H7 (cell line): ENCODE measurements around the gene KRTAP1-3. TPM values are rescaled to one million over a fixed set of nuclear protein-coding genes. Genes with fewer than 3 reads are reported as not detected.
"Not testable (repeated sequence)": the region's sequence is repeated elsewhere in the genome, so short reads cannot be mapped to it uniquely, and the experiment has no call there.

Experiments
- DNase-seq: peaks from one replicate; pipeline ENCODE4 v3.0.0; 2012
- H3K27me3 ChIP-seq: 2 replicates; pipeline ENCODE4 v1.6.0; 2011; ENCODE audit warnings: mild to moderate bottlenecking, low read length; ENCODE audit not compliant: control insufficient read depth, insufficient read depth
- H3K36me3 ChIP-seq: replicated peaks from 2 replicates; pipeline ENCODE4 v1.5.1; 2011; ENCODE audit warnings: low read length; ENCODE audit not compliant: control insufficient read depth, insufficient read depth
- H3K4me3 ChIP-seq: 2 replicates; pipeline ENCODE4 v1.5.1; 2011; ENCODE audit warnings: low read depth, mild to moderate bottlenecking, control low read depth, low read length, moderate library complexity; ENCODE audit not compliant: insufficient read depth
- total RNA-seq: library from RNA; depleted of rRNA; stranded (reverse); fragments of >200 nt; shearing (Covaris generic); gene quantifications from 2 replicates; pipeline ENCODE4 v1.2.3, GENCODE V29; 2014; rRNA removed

Gene KRTAP1-3, protein sequence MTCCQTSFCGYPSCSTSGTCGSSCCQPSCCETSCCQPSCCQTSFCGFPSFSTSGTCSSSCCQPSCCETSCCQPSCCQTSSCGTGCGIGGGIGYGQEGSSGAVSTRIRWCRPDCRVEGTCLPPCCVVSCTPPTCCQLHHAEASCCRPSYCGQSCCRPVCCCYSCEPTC
- not detected in 2 replicates for total RNA-seq

DNA sequence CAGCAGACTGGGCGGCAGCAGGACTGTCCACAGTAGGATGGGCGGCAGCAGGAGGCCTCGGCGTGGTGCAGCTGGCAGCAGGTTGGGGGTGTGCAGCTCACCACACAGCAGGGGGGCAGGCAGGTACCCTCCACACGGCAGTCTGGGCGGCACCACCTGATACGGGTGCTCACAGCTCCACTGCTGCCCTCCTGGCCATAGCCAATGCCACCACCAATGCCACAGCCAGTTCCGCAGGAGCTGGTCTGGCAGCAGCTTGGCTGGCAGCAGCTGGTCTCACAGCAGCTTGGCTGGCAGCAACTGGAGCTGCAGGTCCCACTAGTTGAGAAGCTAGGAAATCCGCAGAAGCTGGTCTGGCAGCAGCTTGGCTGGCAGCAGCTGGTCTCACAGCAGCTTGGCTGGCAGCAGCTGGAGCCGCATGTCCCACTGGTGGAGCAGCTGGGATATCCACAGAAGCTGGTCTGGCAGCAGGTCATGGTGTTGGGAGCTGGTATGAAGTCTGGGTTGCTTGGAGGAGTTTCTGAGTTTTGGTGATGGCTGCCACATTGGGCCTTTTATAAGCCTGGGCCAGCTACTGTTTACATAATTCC, at the start of gene KRTAP1-3:
TSS of gene KRTAP1-3 (minus strand) at position 529 of the 590 bp plus-strand sequence. CDS start at position 476, 53 bp downstream.
- H3K36me3 ChIP-seq, H3K27me3 ChIP-seq, DNase-seq, H3K4me3 ChIP-seq: not testable (repeated sequence)

DNA sequence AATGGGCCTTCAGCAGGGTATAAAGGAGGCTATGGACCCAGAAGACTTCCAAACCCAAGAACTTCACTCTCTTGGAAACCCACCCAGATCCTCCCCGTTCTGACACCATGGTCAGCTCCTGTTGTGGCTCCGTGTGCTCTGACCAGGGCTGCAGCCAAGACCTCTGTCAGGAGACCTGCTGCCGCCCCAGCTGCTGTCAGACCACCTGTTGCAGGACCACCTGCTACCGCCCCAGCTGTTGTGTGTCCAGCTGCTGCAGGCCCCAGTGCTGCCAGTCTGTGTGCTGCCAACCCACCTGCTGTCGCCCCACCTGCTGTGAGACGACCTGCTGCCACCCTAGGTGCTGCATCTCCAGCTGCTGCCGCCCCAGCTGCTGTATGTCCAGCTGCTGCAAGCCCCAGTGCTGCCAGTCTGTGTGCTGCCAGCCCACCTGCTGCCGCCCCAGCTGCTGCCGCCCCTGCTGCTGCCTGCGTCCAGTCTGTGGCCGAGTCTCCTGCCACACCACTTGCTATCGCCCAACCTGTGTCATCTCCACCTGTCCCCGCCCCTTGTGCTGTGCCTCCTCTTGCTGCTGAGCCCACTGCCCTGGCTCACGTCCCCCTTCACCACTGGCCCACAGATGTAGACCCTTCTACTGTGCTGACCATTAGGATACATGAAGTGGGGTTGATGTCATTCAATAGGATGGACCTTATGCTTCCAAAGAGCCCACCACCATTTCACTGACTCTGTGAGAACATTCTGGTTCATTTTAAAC, 49.6 kb upstream of the KRTAP1-3 start, which contains the start of gene KRTAP4-7:
TSS of gene KRTAP4-7 (plus strand) at position 51 of the 757 bp plus-strand sequence. CDS start at position 108, 57 bp downstream.
- not testable (repeated sequence) for H3K36me3 ChIP-seq, H3K27me3 ChIP-seq, H3K4me3 ChIP-seq, DNase-seq

DNA sequence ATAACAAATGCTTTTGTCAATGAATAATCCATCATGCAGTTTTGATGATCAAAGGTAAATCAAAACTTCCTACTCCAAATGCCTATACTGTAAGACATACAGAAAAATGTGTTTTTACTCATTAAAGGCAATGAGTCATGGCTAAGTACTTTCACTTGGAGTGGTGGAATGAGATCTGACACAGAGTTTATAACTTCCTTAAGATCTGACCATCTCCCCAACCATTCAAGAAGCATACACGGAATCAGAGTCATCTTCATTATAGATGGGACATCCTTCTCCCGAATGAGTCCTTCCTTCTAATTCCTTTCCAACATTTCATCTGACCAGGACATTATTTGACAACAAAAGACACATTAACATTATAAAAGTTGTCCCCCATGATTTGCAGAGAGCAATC, 48.8 kb upstream of the KRTAP1-3 start:
- not testable (repeated sequence) for H3K27me3 ChIP-seq, H3K4me3 ChIP-seq, DNase-seq, H3K36me3 ChIP-seq

DNA sequence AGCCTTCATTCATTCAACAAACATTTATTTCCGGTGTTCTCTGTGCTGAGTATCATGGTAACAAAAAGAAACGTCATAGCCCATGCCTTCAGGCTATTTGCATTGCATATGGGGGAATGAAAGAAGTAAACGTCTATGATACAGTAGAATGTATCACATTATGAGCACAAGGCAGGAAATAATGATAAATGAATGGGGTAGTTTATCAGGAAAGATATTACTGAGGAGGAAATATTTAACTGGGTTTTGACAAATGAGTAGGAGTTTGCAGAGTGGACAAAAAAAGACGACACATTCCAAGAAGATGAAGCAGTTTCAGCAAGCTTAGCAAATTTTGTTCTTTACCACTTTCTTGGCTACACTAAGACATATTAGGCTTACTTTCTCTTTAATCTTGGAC, 48.0 kb upstream of the KRTAP1-3 start:
- Histone ChIP-seq H3K4me3 (no peak overlapping the region), H3K27me3 (no peaks in the 10 kb centered on the region), H3K36me3 (no peaks in the 10 kb centered on the region)
- DNase-seq, result no peak

DNA sequence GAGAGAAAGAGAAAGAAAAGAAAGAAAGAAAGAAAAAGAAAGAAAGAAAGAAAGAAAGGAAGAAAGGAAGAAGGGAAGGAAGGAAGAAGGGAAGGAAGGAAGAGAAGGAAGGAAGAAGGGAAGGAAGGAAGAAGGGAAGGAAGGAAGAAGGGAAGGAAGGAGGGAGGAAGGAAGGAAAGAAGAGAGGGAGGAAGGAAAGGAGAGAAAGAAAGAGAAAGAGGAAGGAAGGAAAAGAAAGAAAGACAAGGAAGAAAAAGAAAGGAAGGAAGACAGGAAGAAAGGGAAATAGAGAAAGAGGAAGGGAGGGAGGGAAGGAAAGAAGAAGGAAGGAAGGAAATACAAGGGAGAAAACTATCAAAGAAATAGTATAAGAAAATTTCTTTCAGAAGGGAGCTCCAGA, 42.1 kb upstream of the KRTAP1-3 start:
- Histone ChIP-seq H3K36me3 (no peaks in the 10 kb centered on the region), H3K4me3 (no peak overlapping the region), H3K27me3 (no peaks in the 10 kb centered on the region)
- DNase-seq, result no peak

DNA sequence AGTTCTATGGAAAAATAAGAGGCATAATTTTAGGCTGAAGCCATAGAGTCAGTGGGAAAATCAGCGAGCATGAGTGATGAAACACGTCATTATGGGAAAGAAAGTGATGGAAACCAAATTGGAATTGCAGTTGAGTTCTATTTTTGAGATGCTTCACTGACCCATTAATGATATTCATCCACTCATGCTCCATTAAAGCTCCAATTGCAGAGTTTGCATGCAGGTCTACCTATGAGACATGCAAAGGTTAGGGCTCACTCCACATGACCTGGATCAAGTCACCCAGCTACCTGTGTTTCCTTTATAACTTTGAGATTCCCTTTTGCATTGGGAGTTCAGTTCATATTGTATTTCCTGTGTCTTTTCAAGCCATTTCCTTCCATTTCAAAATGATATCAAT, 39.0 kb upstream of the KRTAP1-3 start:
- Histone ChIP-seq H3K4me3 (no peak overlapping the region), H3K36me3 (no peaks in the 10 kb centered on the region), H3K27me3 (no peaks in the 10 kb centered on the region)
- no peak for DNase-seq

DNA sequence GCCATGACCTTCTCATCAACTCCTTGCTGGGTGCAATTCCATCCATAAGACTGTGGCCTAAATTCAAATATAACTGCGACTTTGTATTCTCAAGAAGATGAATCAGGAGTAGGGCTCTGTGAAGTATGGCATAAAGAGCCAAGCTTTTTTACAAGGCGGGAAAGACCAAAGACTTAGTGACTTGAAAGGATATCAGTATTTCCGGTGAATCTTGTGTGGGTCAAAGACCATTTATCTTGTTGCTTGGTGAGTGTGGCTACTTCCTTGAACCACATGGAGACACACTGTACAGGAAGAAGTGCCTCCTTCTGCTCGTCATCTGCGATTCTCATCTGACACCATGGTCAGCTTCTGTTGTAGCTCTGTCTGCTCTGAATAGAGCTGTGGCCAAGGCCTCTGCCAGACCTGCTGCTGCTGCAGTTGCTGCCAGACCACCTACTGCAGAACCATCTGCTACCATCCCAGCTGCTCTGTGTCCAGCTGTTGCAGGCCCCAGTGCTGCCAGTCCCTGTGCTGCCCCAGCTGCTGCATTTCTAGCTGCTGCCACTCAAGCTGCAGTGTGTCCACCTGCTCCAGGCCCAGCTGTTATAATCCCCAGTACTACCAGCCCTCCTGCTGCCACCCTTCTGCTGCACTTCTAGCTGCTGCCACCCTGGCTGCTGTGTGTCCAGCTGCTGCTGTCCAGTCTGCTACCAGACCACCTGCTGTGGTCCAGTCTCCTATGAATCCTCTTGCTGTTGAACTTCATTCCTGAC, 37.1 kb upstream of the KRTAP1-3 start:
- H3K27me3 ChIP-seq, result no peaks in the 10 kb centered on the region
- no peaks in the 10 kb centered on the region for H3K36me3 ChIP-seq
- no peak for DNase-seq
- no peak overlapping the region for H3K4me3 ChIP-seq

DNA sequence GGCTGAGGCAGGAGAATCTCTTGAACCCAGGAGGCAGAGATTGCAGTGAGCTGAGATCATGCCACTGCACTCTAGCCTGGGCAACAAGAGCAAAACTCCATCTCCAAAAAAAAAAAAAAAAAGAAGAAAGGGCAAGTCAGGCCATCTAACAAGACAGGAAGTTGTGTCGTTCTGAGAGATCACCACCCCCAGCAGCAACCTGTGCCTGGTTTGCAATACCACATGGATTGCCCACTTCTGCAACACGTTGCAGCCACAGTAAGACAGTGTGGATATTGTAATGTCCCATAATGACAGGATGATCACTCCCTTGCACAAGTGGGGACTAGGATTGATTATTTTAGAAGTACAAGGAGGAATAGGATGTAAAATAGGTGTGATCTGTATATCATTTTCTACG, 34.4 kb upstream of the KRTAP1-3 start:
- DNase-seq, result no peak
- H3K36me3 ChIP-seq, result no peaks in the 10 kb centered on the region
- no peak overlapping the region for H3K4me3 ChIP-seq
- H3K27me3 ChIP-seq, result no peaks in the 10 kb centered on the region

GRCh38 chr17:41067281-41067680, 32.6 kb upstream of the KRTAP1-3 start:
- Histone ChIP-seq H3K27me3 (no peaks in the 10 kb centered on the region), H3K4me3 (no peak overlapping the region), H3K36me3 (no peaks in the 10 kb centered on the region)
- DNase-seq, result no peak

DNA sequence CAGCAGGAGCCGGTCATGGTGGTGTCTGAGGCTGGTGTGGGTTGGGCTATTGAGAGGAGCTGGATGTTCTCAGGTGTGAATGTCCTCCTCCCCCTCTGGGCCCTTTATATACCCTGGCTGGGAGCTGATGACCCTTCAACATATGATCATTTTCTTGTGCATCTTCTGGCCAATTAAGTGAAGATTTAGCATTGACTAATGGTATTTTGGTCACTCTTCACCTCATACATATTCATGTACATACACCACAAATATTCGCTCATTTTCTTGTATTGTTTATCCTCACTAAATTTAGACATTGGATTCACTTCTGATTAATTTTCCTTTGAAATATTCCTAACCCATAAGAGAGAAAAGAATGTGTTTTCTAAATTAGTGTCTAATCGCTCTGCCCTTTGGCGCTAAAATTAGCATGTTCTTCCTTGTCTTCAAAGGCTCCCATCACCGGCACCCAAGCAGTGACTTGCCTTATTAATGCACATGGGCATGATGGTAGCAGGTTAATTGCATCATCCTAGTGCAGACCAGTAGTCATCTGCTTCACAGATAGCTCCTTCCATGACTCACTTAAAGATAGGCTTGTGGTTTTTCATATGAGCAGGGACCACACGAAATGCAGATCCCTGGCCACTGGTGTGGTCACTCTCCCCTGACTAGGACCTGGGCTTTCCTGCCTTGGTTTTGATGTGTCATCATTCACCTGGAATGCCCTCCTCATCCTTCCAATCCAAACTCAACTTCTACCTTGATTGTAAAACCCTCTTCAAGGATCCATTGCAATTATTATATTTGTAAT, 31.4 kb upstream of the KRTAP1-3 start, which contains the start of gene KRTAP2-4:
TSS of gene KRTAP2-4 (minus strand) at position 51 of the 796 bp plus-strand sequence. CDS start at position 17, 34 bp downstream.
- Histone ChIP-seq H3K27me3 (no peaks in the 10 kb centered on the region), H3K36me3 (no peaks in the 10 kb centered on the region), H3K4me3 (no peak within 1 kb of the TSS)
- DNase-seq, result no peak

GRCh38 chr17:41065016-41065689, 30.5 kb upstream of the KRTAP1-3 start:
- H3K4me3 ChIP-seq, DNase-seq, H3K27me3 ChIP-seq, H3K36me3 ChIP-seq: not testable (repeated sequence)

DNA sequence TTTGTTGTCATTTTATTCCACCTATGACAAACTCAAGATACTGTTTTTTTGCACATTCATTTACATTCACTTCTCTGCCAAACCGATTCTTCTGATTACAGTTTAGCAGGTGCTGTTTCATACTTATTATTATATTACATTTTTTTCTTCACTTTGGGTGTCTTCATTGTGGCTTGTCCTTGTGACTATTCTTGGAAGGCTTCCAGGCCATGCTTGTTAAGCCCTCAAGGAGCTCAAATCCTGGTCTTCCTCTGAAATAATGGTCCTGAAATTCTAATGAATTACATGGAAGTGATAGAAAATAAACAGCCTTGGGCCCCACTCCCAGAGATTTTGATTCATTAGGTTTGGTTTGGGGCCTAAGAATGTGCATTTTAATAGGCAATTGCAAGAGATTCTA, 29.6 kb upstream of the KRTAP1-3 start:
- Histone ChIP-seq H3K27me3 (no peaks in the 10 kb centered on the region), H3K36me3 (no peaks in the 10 kb centered on the region), H3K4me3 (no peak overlapping the region)
- DNase-seq, result no peak

- no peak for DNase-seq
- Histone ChIP-seq H3K36me3 (no peaks in the 10 kb centered on the region), H3K27me3 (no peaks in the 10 kb centered on the region), H3K4me3 (no peak overlapping the region)
Observed at GRCh38 chr17:41063449-41063848, 28.8 kb upstream of the KRTAP1-3 start.
